Mucosa of descending colon (tissue), 3 donors: ENCODE results near the gene ZMYND15. TPM values are rescaled to one million over a fixed set of nuclear protein-coding genes. Genes with fewer than 3 reads are reported as not detected.
A peak's percentile ranks its signal among the peaks of the same experiment; 100 is the strongest.

Experiments used
- ATAC-seq: fragments of 200-7000 bp; cut with Tn5 transposase; one replicate; pipeline ENCODE4 v1.9.1; 2020; ENCODE audit warnings: mild to moderate bottlenecking, moderate library complexity
- DNase-seq, 3 donors: peaks; one replicate each; pipeline ENCODE4 v3.0.0-alpha.2; 2020
- H3K36me3 ChIP-seq: fragments of 200-600 bp; one replicate; pipeline ENCODE4 v1.8.0; 2021; ENCODE audit warnings: low read depth, mild to moderate bottlenecking
- H3K4me1 ChIP-seq: fragments of 200-600 bp; one replicate; pipeline ENCODE4 v1.8.0; 2021; ENCODE audit warnings: low read depth, mild to moderate bottlenecking
- H3K4me3 ChIP-seq: fragments of 200-600 bp; one replicate; pipeline ENCODE4 v1.8.0; 2021; ENCODE audit warnings: mild to moderate bottlenecking
- H3K9me3 ChIP-seq: fragments of 200-600 bp; one replicate; pipeline ENCODE4 v1.8.0; 2021; ENCODE audit warnings: mild to moderate bottlenecking
- CTCF ChIP-seq: fragments of 200-600 bp; IDR thresholded peaks from one replicate; pipeline ENCODE4 v1.8.0; 2022; ENCODE audit warnings: antibody characterized with exemption, mild to moderate bottlenecking
- intact Hi-C, 2 donors: fragments of 100-400 bp; cut with DNase I in 1 of 2; cut with micrococcal nuclease in 1 of 2; formaldehyde crosslinking; loops; one replicate each; pipeline versions ENCODE4 v1.11.0 to v1.11.1; 2022; cut with DNase I, micrococcal nuclease
- total RNA-seq, 3 donors: library from RNA; stranded (reverse); fragmentation: NEBNext Ultra II Directional in 2 of 3; extraction: Animal tissue kit (Norgen Biotek cat#: 25700) in 2 of 3; gene quantifications; one replicate each; pipeline versions ENCODE4 v1.2.1 to v1.2.4, GENCODE V29; 2021 to 2023
- donor health status: DM: no; HTN: no; CAD: no; lungs with moderate emphysema.
- donor health status: DM: no; HTN: no; CAD: no.
- donor health status: DM: no; HTN: yes; CAD: no.

The ZMYND15 gene
- total RNA-seq, 3 donors from 2014 or later: 1.2 to 1.4 (median 1.3) TPM

GRCh38 chr17:4738136-4739121 is 1.2 kb upstream of the ZMYND15 start:
- DNase-seq (peak in 2 of 3 donors; percentile 59 to 66), ATAC-seq (peak; percentile 69)
- Histone ChIP-seq H3K36me3 (no peaks in the 10 kb centered on the region), H3K9me3 (no peaks in the 10 kb centered on the region), H3K4me1 (peaks cover 8% of the 10 kb centered on the region), H3K4me3 (peak overlapping the region; percentile 25)
- intact Hi-C loops: no loop called here
- TF ChIP-seq CTCF: no peak

- no peak for DNase-seq
- Histone ChIP-seq H3K36me3 (no peaks in the 10 kb centered on the region), H3K9me3 (no peaks in the 10 kb centered on the region), H3K4me3 (no peak overlapping the region), H3K4me1 (peaks cover 8% of the 10 kb centered on the region)
- no peak for ATAC-seq
- TF ChIP-seq CTCF: no peak
- intact Hi-C loops: no loop called here
These were observed 355 bp downstream of the ZMYND15 start for GRCh38 chr17:4740025-4740351.

GRCh38 chr17:4740584-4740983 is 951 bp downstream of the ZMYND15 start:
- intact Hi-C loops: no loop called here
- Histone ChIP-seq H3K4me1 (peaks cover 8% of the 10 kb centered on the region), H3K4me3 (no peak overlapping the region), H3K36me3 (no peaks in the 10 kb centered on the region), H3K9me3 (no peaks in the 10 kb centered on the region)
- DNase-seq (no peak), ATAC-seq (no peak)
- TF ChIP-seq CTCF: no peak

GRCh38 chr17:4741544-4741943 is 1.9 kb downstream of the ZMYND15 start:
- no peaks in the 10 kb centered on the region for H3K9me3 ChIP-seq
- no peak for TF ChIP-seq CTCF
- no peaks in the 10 kb centered on the region for H3K36me3 ChIP-seq
- intact Hi-C loops: no loop called here
- DNase-seq: no peak
- no peak for ATAC-seq
- no peak overlapping the region for H3K4me3 ChIP-seq
- H3K4me1 ChIP-seq: peaks cover 8% of the 10 kb centered on the region

DNA sequence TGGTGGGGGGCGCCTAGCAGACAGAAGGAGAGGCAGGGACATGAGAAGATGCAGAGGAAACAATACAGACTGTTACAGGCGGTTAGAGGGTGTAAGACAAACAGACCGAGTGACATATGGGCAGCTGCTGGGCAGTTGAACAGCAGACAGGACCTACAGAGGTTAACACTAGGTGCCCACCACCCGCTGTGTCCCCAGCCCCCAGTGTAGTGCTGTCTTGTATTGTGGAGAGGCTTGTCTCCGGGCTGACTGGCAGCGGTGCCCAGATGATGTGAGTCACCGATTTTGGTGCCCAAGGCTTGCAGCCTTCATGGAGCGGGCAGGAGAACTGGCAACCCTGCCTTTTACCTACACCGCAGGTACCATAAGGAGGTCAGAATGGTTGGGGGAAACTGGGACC is 2.5 kb downstream of the ZMYND15 start:
- Histone ChIP-seq H3K9me3 (no peaks in the 10 kb centered on the region), H3K4me3 (no peak overlapping the region), H3K4me1 (peaks cover 8% of the 10 kb centered on the region), H3K36me3 (no peaks in the 10 kb centered on the region)
- intact Hi-C loops: no loop called here
- no peak for DNase-seq
- TF ChIP-seq CTCF: no peak
- no peak for ATAC-seq
